Progenitor cell of endocrine pancreas (in vitro differentiated cells): ENCODE data around the gene CENPP. TPM values are rescaled to one million over a fixed set of nuclear protein-coding genes. Genes with fewer than 3 reads are reported as not detected.

ENCODE experiments used
- DNase-seq: peaks from one replicate; pipeline ENCODE4 v3.0.0; 2021; ENCODE audit warnings: low spot score; ENCODE audit not compliant: unreplicated experiment
- H3K27ac Mint-ChIP-seq: 2 replicates; pipeline ENCODE4 v1.8.0; 2021; ENCODE audit warnings: mild to moderate bottlenecking, moderate library complexity, mixed read lengths
- H3K27me3 Mint-ChIP-seq: 2 replicates; pipeline ENCODE4 v1.8.0; 2021; ENCODE audit warnings: mixed read lengths
- H3K36me3 Mint-ChIP-seq: 2 replicates; pipeline ENCODE4 v1.8.0; 2022; ENCODE audit warnings: mixed read lengths; ENCODE audit not compliant: insufficient read depth
- H3K4me1 Mint-ChIP-seq: 2 replicates; pipeline ENCODE4 v1.8.0; 2021; ENCODE audit warnings: low read depth, mixed read lengths
- H3K4me3 Mint-ChIP-seq: 2 replicates; pipeline ENCODE4 v1.8.0; 2021; ENCODE audit warnings: low read depth, mild to moderate bottlenecking, moderate library complexity, mixed read lengths
- H3K9me3 Mint-ChIP-seq: 2 replicates; pipeline ENCODE4 v1.8.0; 2021; ENCODE audit warnings: low read depth, mixed read lengths
- total RNA-seq: library from RNA; stranded (reverse); gene quantifications from 2 replicates; pipeline ENCODE4 v1.2.1, GENCODE V29; 2021
- TF ChIP-seq, protein P1 (sequence below): fragments of 200-600 bp; sonication (generic); IDR thresholded peaks from one replicate; pipeline ENCODE4 v1.5.0; 2021; ENCODE audit warnings: antibody characterized with exemption, mild to moderate bottlenecking; ENCODE audit not compliant: unreplicated experiment

The CENPP gene
- total RNA-seq, 1 donor from 2014 or later, result 5.0 TPM

DNA sequence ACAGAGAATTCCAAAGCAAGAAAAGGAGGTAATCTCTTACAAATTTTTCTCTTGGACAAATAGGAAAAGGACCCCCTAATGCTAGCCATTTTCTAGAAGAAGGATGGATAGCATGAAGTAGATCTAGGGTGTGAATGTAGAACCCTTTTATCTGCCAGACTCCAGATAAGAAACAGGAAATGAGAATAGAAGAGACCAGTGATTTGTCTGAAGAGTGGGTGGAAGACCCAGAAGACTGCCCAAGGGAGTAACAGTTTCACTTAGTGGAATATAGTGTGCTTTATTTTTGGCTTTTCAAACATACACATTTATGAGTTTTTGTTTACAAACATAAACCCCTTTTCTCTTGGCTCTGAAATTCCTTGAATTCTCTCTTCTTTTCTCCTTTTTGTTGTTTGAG is 185.0 kb downstream of the CENPP start:
- no peaks in the 10 kb centered on the region for H3K9me3 Mint-ChIP-seq
- H3K27ac Mint-ChIP-seq, result no peak overlapping the region
- no peak overlapping the region for H3K4me3 Mint-ChIP-seq
- DNase-seq, result no peak
- peaks cover 3% of the 10 kb centered on the region for H3K4me1 Mint-ChIP-seq
- TF ChIP-seq, protein P1, sequence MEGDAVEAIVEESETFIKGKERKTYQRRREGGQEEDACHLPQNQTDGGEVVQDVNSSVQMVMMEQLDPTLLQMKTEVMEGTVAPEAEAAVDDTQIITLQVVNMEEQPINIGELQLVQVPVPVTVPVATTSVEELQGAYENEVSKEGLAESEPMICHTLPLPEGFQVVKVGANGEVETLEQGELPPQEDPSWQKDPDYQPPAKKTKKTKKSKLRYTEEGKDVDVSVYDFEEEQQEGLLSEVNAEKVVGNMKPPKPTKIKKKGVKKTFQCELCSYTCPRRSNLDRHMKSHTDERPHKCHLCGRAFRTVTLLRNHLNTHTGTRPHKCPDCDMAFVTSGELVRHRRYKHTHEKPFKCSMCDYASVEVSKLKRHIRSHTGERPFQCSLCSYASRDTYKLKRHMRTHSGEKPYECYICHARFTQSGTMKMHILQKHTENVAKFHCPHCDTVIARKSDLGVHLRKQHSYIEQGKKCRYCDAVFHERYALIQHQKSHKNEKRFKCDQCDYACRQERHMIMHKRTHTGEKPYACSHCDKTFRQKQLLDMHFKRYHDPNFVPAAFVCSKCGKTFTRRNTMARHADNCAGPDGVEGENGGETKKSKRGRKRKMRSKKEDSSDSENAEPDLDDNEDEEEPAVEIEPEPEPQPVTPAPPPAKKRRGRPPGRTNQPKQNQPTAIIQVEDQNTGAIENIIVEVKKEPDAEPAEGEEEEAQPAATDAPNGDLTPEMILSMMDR, result no peak
- H3K36me3 Mint-ChIP-seq, result no peaks in the 10 kb centered on the region
- H3K27me3 Mint-ChIP-seq, result no peaks in the 10 kb centered on the region

DNA sequence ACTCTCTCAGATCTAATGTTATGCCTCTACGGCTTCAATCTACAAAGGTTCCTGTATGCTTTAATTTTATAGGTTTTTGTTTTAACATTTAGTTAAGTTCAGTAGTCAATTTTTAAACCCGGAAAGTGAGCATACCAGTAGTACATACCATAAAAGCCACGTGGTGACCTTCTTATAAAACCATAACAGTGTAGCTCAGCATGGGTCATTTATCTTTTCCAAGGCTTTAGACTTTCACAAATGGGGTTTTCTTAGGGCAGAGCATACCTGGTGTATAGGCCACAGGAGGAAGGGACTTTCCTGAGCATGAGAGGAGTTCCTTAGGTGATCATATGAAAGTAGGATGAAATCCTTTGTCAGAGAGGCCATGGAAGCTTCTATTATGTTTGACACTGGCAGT is 186.9 kb downstream of the CENPP start:
- TF ChIP-seq, protein P1, result no peak
- Mint-ChIP-seq H3K27ac (no peak overlapping the region), H3K4me3 (no peak overlapping the region), H3K27me3 (no peaks in the 10 kb centered on the region), H3K4me1 (peaks cover 6% of the 10 kb centered on the region), H3K36me3 (no peaks in the 10 kb centered on the region), H3K9me3 (no peaks in the 10 kb centered on the region)
- no peak for DNase-seq

DNA sequence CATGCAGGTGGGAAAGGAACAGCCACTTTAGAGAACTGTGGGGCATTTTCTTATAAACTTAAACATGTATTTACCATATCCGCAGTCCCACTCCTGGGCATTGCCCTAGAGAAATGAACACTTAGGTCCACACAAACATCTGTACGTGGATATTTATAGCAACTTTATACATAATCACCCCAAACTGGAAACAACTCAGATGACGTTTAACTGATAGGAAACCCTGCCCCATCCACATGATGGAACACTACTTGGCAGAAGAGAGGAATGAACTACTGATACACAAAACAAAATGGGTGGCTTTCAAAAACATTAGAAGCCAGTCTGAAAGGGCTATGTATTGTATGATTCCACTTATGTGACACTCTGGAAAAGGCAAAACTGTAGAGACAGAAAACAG is 187.6 kb downstream of the CENPP start:
- Mint-ChIP-seq H3K4me1 (peaks cover 6% of the 10 kb centered on the region), H3K9me3 (no peaks in the 10 kb centered on the region), H3K4me3 (no peak overlapping the region), H3K27ac (no peak overlapping the region), H3K36me3 (no peaks in the 10 kb centered on the region), H3K27me3 (no peaks in the 10 kb centered on the region)
- no peak for DNase-seq
- TF ChIP-seq, protein P1, result no peak

DNA sequence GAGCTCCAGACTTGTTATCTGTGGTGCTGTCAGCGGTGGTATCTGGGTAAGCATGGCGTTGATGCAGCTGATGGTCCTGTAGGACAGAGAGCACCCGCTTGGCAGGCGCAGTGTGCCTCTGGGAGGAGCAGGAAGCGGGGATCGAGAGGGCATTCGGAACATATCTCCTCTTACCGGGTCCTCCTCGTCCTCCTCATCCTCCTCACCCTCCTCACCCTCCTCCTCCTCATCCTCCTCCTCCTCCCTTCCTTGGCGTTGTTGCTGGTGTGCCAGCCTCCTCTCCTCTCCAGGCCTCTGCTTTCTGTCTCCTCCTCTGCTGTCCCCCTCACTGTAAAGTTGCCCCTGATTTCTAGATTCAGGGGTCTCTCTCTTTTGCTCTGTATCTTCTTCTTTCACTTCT is 188.9 kb downstream of the CENPP start:
- Mint-ChIP-seq H3K9me3 (no peaks in the 10 kb centered on the region), H3K27me3 (no peaks in the 10 kb centered on the region), H3K27ac (no peak overlapping the region), H3K36me3 (no peaks in the 10 kb centered on the region), H3K4me3 (no peak overlapping the region), H3K4me1 (peaks cover 6% of the 10 kb centered on the region)
- DNase-seq, result no peak
- TF ChIP-seq, protein P1, result no peak

DNA sequence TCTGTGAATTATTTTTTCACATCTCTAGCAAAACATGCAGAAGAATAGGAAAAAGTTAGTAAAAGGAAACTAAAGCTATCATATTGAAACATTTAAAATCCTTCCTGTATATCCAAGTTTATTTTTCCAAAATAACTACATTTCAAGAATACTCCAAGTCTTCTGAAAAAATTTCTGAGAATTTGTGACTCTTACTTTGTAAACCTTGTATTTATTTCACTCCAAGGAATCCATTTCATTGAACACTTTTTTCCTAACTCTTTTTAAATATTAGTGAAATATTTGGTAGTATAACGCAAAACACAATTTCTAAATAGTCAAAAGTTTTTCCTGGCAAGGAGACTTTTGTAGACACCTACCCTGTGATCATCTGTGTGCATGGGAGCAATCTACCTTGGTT is 190.8 kb downstream of the CENPP start:
- H3K36me3 Mint-ChIP-seq, result no peaks in the 10 kb centered on the region
- DNase-seq, result no peak
- H3K4me1 Mint-ChIP-seq, result peaks cover 3% of the 10 kb centered on the region
- H3K9me3 Mint-ChIP-seq, result no peaks in the 10 kb centered on the region
- no peak overlapping the region for H3K27ac Mint-ChIP-seq
- H3K4me3 Mint-ChIP-seq, result no peak overlapping the region
- TF ChIP-seq, protein P1, result no peak
- no peaks in the 10 kb centered on the region for H3K27me3 Mint-ChIP-seq
